Adrenal gland (tissue), 5 donors: ENCODE data around the gene CDK16.

Experiments used
- POLR2A ChIP-seq, 2 donors: fragments of 450-650 bp; IDR thresholded peaks; one replicate each; pipeline ENCODE4 v1.6.1; 2017; ENCODE audit warnings: antibody characterized with exemption in 2 of 2, mild to moderate bottlenecking in 2 of 2, moderate library complexity in 1 of 2
- TF ChIP-seq, protein P1 (sequence below), 6 experiments: fragments of 450-650 bp in 4 of 6; fragments of 200-600 bp in 2 of 6; sonication (generic) in 1 of 6; IDR thresholded peaks; 1 replicate in 5 of 6; 2 replicates in 1 of 6; pipeline versions ENCODE4 v1.5.1 to v1.8.0; 2016 to 2021; ENCODE audit warnings: antibody characterized with exemption in 6 of 6, mild to moderate bottlenecking in 2 of 6, moderate library complexity in 1 of 6
- donor health status: DM: no; HTN: no; CAD: no.

GRCh38 chrX:47182106-47182700 lies 36.3 kb upstream of the CDK16 start:
- TF ChIP-seq, protein P1, sequence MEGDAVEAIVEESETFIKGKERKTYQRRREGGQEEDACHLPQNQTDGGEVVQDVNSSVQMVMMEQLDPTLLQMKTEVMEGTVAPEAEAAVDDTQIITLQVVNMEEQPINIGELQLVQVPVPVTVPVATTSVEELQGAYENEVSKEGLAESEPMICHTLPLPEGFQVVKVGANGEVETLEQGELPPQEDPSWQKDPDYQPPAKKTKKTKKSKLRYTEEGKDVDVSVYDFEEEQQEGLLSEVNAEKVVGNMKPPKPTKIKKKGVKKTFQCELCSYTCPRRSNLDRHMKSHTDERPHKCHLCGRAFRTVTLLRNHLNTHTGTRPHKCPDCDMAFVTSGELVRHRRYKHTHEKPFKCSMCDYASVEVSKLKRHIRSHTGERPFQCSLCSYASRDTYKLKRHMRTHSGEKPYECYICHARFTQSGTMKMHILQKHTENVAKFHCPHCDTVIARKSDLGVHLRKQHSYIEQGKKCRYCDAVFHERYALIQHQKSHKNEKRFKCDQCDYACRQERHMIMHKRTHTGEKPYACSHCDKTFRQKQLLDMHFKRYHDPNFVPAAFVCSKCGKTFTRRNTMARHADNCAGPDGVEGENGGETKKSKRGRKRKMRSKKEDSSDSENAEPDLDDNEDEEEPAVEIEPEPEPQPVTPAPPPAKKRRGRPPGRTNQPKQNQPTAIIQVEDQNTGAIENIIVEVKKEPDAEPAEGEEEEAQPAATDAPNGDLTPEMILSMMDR (IDR thresholded peaks at IDR 0.05) = no peak
- no peak for TF ChIP-seq POLR2A (IDR thresholded peaks at IDR 0.05)
